Activated CD8-positive, alpha-beta memory T cell treated with anti-CD3 and anti-CD28 coated beads for 36 hours (primary cell): ENCODE results near the gene TIAM1. TPM values are rescaled to one million over a fixed set of nuclear protein-coding genes. Genes with fewer than 3 reads are reported as not detected.

Experiments
- CTCF ChIA-PET: fragments of 350-600 bp; sonication (Branson Sonifier 250); formaldehyde crosslinking; loops from one replicate; lab custom pipeline; 2021; ENCODE audit warnings: antibody characterized with exemption; lab: Charles Lee
- POLR2A ChIA-PET: fragments of 350-600 bp; sonication (Branson Sonifier 250); formaldehyde crosslinking; loops from one replicate; lab custom pipeline; 2021; ENCODE audit warnings: antibody characterized with exemption; lab: Charles Lee
- total RNA-seq, 2 experiments: library from RNA; stranded (reverse); gene quantifications; one replicate each; pipeline ENCODE4 v1.2.3, GENCODE V29; 2021

Gene TIAM1
- total RNA-seq, 2 experiments from 2014 or later, result 28.8 to 31.0 TPM

- CTCF ChIA-PET, result interaction anchor here (1.0 to 4.4 kb wide), 7 partner anchors 61 to 505 kb away, joined by 3 to 19 read pairs (median 4); no protein-coding TSS in a partner anchor
- POLR2A ChIA-PET, result no interaction called here
These were observed 244.9 kb downstream of the TIAM1 start for GRCh38 chr21:31099122-31099521.

- ChIA-PET CTCF (interaction anchor here (1.0 to 4.4 kb wide), 7 partner anchors 80 to 506 kb away, joined by 3 to 19 read pairs (median 4); no protein-coding TSS in a partner anchor), POLR2A (no interaction called here)
These were observed 245.5 kb downstream of the TIAM1 start for GRCh38 chr21:31098576-31099005.

GRCh38 chr21:31092832-31093625, 251.0 kb downstream of the TIAM1 start:
- POLR2A ChIA-PET, result no interaction called here
- CTCF ChIA-PET, result no interaction called here

- ChIA-PET CTCF (interaction anchor here (1.6 kb wide), 1 partner anchor 251 kb away, joined by 3 read pairs; no protein-coding TSS in a partner anchor), POLR2A (no interaction called here)
These were observed 253.7 kb downstream of the TIAM1 start for GRCh38 chr21:31090376-31090775.

- POLR2A ChIA-PET, result no interaction called here
These were observed 255.6 kb downstream of the TIAM1 start for GRCh38 chr21:31088474-31088751.

GRCh38 chr21:31087639-31088473, 256.2 kb downstream of the TIAM1 start:
- ChIA-PET POLR2A (no interaction called here), CTCF (interaction anchor here (1.8 kb wide), 1 partner anchor 256 kb away, joined by 5 read pairs; no protein-coding TSS in a partner anchor)

More at GRCh38 chr21:31088474-31088751, 255.6 kb downstream of the TIAM1 start:
- CTCF ChIA-PET, result no interaction called here

- ChIA-PET POLR2A (no interaction called here), CTCF (interaction anchor here (0.6 kb wide), 1 partner anchor 601 kb away, joined by 3 read pairs; no protein-coding TSS in a partner anchor)
These were observed 259.4 kb downstream of the TIAM1 start for GRCh38 chr21:31084689-31085088.

- ChIA-PET POLR2A (no interaction called here), CTCF (no interaction called here)
These were observed 265.3 kb downstream of the TIAM1 start for GRCh38 chr21:31078796-31079195.

- CTCF ChIA-PET, result interaction anchor here (0.6 kb wide), 1 partner anchor 8 kb away, joined by 3 read pairs; no protein-coding TSS in a partner anchor
- POLR2A ChIA-PET, result no interaction called here
These were observed 265.8 kb downstream of the TIAM1 start for GRCh38 chr21:31078216-31078615.

GRCh38 chr21:31075848-31076247, 268.2 kb downstream of the TIAM1 start:
- ChIA-PET POLR2A (interaction anchor here (0.5 kb wide), 1 partner anchor 511 kb away, joined by 3 read pairs; no protein-coding TSS in a partner anchor), CTCF (no interaction called here)

GRCh38 chr21:31072533-31072932, 271.5 kb downstream of the TIAM1 start:
- CTCF ChIA-PET, result no interaction called here
- POLR2A ChIA-PET, result no interaction called here
